Measurements from ENCODE around the gene ZNF32. TPM values are rescaled to one million over a fixed set of nuclear protein-coding genes. Genes with fewer than 3 reads are reported as not detected.

Gene ZNF32
- total RNA-seq, 1 experiment from 2014 or later, result 107 TPM

- no peak for DNase-seq (ENCODE audit: low read depth)
- in situ Hi-C loops (cut with HindIII; ENCODE audit: low pct_unique_long_range_greater_than_20kb, low sequenced_read_pairs), result no loop called here
Measured at GRCh38 chr10:43682956-43683355, 34.3 kb upstream of the ZNF32 start.

- in situ Hi-C loops (cut with HindIII; ENCODE audit: low pct_unique_long_range_greater_than_20kb, low sequenced_read_pairs), result no loop called here
- DNase-seq (ENCODE audit: low read depth), result no peak
Measured at GRCh38 chr10:43681721-43682120, 33.0 kb upstream of the ZNF32 start.

DNA sequence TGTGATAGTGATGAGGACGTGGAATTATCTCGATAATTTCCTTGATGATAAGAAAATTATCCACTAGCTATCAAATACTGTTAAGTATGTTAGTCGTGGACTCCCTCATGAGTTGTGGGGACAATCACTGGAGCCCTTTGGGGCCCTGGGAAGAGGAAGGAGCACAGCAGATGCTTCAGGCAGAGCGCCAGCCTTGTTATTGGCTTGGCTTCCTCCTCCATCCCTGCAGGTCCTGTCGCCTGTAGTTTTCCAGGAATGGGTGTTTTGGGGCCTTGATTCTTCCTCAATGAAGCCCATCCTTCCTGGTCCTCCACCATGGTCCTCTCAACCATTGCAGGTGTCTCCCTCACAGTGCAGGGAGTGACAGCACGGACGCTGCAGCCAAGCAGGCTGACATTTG, 32.5 kb upstream of the ZNF32 start:
- DNase-seq (ENCODE audit: low read depth), result no peak
- in situ Hi-C loops (cut with HindIII; ENCODE audit: low pct_unique_long_range_greater_than_20kb, low sequenced_read_pairs), result no loop called here

DNA sequence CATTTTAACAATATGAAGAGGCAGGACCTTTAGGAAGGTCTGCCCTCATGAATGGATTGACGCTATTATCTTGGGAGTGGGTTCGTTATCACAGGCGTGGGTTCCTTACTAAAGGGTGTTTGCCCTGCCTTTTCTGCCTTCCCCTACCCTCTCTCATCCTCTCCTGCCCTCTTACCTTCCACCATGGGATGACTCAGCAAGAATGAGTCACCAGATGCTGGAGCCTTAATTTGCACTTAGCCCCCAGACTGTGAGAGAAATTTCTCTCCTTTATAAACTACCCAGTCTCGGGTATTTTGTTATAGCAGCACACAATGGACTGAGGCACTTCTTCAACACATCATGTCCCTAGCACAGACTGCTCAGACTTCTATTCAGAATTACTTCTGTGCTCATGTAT, 31.4 kb upstream of the ZNF32 start:
- peak; percentile 33 for DNase-seq (ENCODE audit: low read depth)
- in situ Hi-C loops (cut with HindIII; ENCODE audit: low pct_unique_long_range_greater_than_20kb, low sequenced_read_pairs), result no loop called here

DNA sequence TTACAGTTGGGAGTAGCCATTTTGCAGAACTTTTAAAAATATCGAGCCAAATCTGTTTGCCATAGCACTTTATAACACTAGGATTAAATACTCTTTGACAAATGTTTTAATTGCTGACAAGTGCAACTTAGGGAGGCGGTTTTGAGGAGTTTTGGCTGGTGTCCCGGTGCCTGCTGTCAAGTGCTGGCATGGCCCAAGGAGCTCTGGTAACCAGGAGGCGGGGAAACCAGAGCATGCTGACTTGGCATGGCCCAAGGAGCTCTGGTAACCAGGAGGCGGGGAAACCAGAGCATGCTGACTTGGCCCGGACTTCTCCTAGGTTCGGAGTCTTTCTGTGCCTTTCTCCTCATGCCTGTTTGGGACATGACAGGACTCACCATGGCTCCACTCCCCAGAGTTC, 30.8 kb upstream of the ZNF32 start:
- in situ Hi-C loops (cut with HindIII; ENCODE audit: low pct_unique_long_range_greater_than_20kb, low sequenced_read_pairs), result no loop called here
- no peak for DNase-seq (ENCODE audit: low read depth)

GRCh38 chr10:43678654-43679053, 30.0 kb upstream of the ZNF32 start:
- no peak for DNase-seq (ENCODE audit: low read depth)
- in situ Hi-C loops (cut with HindIII; ENCODE audit: low pct_unique_long_range_greater_than_20kb, low sequenced_read_pairs), result no loop called here

DNA sequence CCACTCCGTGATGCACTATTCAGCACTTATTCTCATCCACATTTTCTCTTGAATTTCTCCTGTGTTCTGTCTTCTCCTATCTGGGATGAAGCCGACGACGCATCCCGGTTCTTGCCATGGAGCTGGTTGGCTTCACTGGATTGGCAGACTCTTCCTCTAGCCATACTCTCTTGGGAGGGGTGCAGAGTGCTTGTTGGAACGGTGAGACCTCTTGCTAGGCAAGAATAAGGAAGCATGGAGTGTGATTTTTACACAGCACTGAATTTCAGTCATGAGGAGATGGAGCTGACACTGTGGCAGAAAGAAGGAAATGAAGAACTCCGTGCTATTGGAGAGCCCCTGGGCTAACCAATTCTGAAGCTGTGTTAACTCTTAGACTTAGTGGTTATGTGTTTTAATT, 28.2 kb upstream of the ZNF32 start:
- DNase-seq (ENCODE audit: low read depth), result no peak
- in situ Hi-C loops (cut with HindIII; ENCODE audit: low pct_unique_long_range_greater_than_20kb, low sequenced_read_pairs), result no loop called here

DNA sequence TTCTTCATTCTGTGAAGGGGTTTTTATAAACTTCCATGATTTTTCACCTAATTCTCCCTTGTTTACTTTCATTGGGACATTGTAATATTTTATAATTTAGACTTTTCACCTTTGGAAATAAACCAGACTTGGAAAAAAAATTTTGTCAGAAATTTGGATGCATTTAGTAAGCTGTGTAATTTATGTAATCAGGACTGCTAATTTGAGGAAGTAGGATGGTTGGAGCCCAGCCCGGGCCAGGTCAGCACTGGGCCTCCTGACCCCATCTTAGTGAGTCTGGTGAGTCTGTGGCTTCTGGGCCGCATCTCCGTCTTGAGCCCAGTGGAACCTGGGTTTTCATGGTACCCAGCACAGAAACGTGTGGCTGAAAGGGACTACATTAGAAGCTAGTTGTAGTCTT, 27.6 kb upstream of the ZNF32 start:
- in situ Hi-C loops (cut with HindIII; ENCODE audit: low pct_unique_long_range_greater_than_20kb, low sequenced_read_pairs), result no loop called here
- no peak for DNase-seq (ENCODE audit: low read depth)

DNA sequence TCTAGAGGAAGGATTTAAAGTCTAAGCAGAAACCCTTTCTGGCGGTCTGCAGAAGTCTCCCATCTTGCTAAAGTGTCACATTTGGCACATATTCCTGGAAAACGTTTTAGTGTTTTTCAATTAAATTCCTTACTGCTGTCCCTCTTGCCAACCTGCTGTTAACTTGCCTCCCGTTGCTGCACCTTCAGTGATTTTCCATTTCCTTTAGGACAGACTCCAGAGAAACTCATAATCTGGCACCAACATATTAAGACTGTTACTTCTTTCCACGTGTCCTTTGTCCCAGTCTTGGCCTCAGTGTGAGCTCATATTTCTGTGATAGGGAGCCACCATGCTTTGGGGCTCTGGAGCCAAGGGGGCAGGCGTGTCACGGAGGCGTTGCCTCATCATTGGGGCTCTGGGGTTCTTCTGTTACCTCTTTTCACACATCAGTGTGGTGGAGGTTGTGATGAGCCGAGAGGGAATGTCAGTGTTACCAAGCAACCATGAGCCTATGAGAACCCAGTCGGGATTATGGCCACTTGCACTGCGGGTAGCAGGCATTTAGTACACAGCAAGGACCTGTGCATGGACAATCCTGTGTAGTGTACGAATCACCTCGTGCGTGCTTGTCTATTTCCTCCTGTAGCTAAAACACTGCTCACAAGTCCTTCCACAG, 26.0 kb upstream of the ZNF32 start:
- in situ Hi-C loops (cut with HindIII; ENCODE audit: low pct_unique_long_range_greater_than_20kb, low sequenced_read_pairs), result no loop called here
- no peak for DNase-seq (ENCODE audit: low read depth)

- in situ Hi-C loops (cut with HindIII; ENCODE audit: low pct_unique_long_range_greater_than_20kb, low sequenced_read_pairs), result no loop called here
- no peak for DNase-seq (ENCODE audit: low read depth)
Measured at GRCh38 chr10:43673471-43673870, 24.8 kb upstream of the ZNF32 start.

DNA sequence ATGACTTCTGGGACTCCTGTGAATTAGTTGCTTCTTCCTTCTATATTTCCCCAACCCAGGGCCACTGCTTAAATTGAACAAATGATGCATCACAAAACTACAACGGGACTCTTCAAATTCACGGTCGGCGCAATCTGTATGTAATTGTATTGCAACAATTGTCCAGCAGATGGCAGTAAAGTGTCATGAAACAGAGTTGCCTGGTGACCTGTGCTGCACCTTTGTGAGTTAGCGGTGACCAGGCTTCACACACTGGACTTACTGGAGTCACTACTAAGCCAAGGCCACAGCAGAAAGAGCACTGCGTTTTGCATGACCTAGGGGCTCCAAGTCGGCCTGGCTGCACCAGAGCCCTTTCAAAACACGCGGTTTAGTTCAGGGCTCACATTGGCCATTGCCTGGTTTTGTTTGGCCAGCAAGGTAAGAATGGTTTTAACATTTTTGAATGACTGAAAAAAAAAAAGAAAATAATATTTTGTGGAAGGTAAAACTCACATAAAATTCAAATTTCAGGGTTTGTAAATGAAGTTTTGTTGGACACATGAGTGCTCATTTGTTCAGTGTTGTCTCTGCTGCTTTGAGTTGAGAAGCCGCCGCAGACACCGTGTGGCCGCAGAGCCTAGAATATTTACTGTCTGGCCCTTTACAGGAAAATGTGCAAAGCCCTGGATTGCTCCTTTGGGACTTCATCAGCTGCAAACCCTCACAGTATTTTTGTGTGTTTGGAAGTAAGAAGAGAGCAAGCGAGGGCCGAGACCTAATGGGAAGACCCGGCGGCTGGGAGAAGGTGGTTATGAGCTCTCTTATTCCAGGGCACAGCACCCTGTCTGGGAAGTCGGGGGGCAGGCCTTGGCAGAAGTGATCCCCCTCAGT, 23.2 kb upstream of the ZNF32 start:
- in situ Hi-C loops (cut with HindIII; ENCODE audit: low pct_unique_long_range_greater_than_20kb, low sequenced_read_pairs), result no loop called here

GRCh38 chr10:43669386-43669785, 20.7 kb upstream of the ZNF32 start:
- DNase-seq (ENCODE audit: low read depth), result no peak
- in situ Hi-C loops (cut with HindIII; ENCODE audit: low pct_unique_long_range_greater_than_20kb, low sequenced_read_pairs), result no loop called here

More for the DNA sequence above, 23.2 kb upstream of the ZNF32 start:
- peak; percentile 64 for DNase-seq (ENCODE audit: low read depth)

- DNase-seq (ENCODE audit: low read depth), result peak; percentile 53
- in situ Hi-C loops (cut with HindIII; ENCODE audit: low pct_unique_long_range_greater_than_20kb, low sequenced_read_pairs), result no loop called here
Measured at GRCh38 chr10:43667761-43668386, 19.2 kb upstream of the ZNF32 start.

DNA sequence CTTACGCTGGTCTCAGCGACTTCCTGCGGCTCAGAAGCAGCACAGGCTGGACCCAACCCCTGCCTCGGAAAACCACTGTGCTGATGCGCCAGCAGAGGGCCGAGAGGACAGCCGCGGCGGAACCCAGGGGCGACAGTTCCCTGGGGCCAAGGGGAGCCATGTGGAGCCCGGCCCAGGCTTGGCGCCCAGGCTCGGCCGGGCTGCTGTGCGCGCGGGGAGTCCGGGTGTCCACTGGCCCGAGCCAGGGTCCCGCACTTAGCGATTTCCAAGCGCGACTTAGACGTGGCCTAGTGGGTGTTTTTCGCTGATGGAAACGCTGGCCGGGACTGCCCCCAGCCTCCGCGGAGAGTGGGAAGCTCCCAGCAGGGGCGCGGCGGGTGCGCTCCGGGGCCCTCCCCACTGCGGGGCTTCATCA, 18.6 kb upstream of the ZNF32 start:
- no peak for DNase-seq (ENCODE audit: low read depth)
- in situ Hi-C loops (cut with HindIII; ENCODE audit: low pct_unique_long_range_greater_than_20kb, low sequenced_read_pairs), result no loop called here

DNA sequence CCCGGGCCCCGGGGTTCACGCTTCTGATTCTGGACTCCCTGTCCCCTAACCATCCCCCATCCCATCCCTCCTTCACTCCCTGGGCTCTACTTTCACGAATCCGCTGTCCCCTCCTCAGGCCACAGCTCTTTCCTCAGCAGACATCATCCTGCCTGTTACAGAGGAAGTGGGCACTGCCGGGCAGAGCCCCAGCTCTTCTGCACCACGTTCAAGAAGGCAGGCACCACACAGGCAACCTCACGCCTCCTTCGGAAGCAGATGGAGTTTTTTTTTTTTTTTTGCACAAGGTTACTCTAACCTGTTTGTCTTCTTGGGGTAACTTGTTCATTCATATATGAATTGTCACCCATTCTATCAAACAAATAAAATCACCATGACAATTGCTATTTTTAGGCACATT, 17.9 kb upstream of the ZNF32 start:
- in situ Hi-C loops (cut with HindIII; ENCODE audit: low pct_unique_long_range_greater_than_20kb, low sequenced_read_pairs), result no loop called here

DNA sequence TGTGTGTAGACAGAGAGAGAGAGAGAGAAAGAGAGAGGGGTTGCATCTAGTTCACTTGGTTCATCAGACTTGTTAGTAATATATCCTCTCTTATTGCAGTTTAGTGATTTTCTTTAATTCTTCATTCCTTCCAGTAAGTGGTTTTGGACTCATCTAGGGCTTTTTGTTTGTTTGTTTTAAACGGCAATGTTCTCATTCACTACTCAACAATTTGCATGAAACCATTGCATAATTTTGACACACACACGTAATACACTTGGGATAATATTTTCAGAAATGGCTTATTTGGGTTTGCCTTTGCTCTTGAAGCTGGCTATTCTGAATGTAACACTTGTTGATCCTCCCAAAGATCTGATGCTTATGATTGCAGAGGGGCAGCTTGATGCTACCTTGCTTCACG, 16.4 kb upstream of the ZNF32 start:
- in situ Hi-C loops (cut with HindIII; ENCODE audit: low pct_unique_long_range_greater_than_20kb, low sequenced_read_pairs), result no loop called here
- no peak for DNase-seq (ENCODE audit: low read depth)

More for the DNA sequence above, 17.9 kb upstream of the ZNF32 start:
- DNase-seq (ENCODE audit: low read depth), result no peak

- in situ Hi-C loops (cut with HindIII; ENCODE audit: low pct_unique_long_range_greater_than_20kb, low sequenced_read_pairs), result no loop called here
- no peak for DNase-seq (ENCODE audit: low read depth)
Measured at GRCh38 chr10:43658227-43658626, 9.5 kb upstream of the ZNF32 start.

- in situ Hi-C loops (cut with HindIII; ENCODE audit: low pct_unique_long_range_greater_than_20kb, low sequenced_read_pairs), result no loop called here
- no peak for DNase-seq (ENCODE audit: low read depth)
Measured at GRCh38 chr10:43655311-43655710, 6.6 kb upstream of the ZNF32 start.

DNA sequence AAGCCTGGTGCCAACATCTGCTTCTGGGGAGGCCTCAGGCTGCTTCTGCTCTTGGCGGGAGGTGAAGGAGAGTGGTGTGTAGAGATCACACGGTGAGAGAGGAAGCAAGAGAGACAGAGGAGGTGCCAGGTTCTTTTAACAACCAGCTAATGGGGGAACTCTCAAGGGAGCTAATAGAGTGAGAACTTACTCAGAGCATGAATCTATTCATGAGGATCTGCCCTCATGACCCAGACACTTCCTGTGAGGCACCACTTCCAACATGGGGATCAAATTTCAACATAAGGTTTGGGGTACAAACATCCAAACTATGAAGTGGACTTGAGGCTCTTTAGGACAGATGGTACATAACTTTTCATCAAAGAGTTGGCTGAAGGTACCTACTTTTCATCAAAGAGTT, 5.1 kb upstream of the ZNF32 start:
- in situ Hi-C loops (cut with HindIII; ENCODE audit: low pct_unique_long_range_greater_than_20kb, low sequenced_read_pairs), result no loop called here

More for the DNA sequence above, 5.1 kb upstream of the ZNF32 start:
- no peak for DNase-seq (ENCODE audit: low read depth)
